Adipose tissue (tissue), 3 donors: Measurements from ENCODE around the gene C2orf80. TPM values are rescaled to one million over a fixed set of nuclear protein-coding genes. Genes with fewer than 3 reads are reported as not detected.

Source experiments
- polyA plus RNA-seq, 3 donors: library from polyadenylated mRNA; stranded (reverse); fragments of 200-250 nt; gene quantifications; one replicate each; pipeline ENCODE4 v1.2.3, GENCODE V29; 2013
- donor health status: healthy with polysubstance abuse.
- donor health status: Bipolar disorder and iron deficiency.
- donor health status: healthy.

Gene C2orf80
- polyA plus RNA-seq, 3 donors: not detected

Other genes starting within 250 kb of the C2orf80 start
- 1 to 10 TPM; 2.3 to 6.7 (median 5.8) TPM for gene PLEKHM3, start 164.5 kb downstream of the C2orf80 start, polyA plus RNA-seq
- not detected for gene CRYGD, start 65.5 kb downstream of the C2orf80 start, polyA plus RNA-seq
- not detected for gene CRYGC, start 60.2 kb downstream of the C2orf80 start, polyA plus RNA-seq
- not detected for gene CRYGB, start 43.9 kb downstream of the C2orf80 start, polyA plus RNA-seq
- not detected for gene CRYGA, start 26.4 kb downstream of the C2orf80 start, polyA plus RNA-seq
- gene IDH1, start 65.0 kb upstream of the C2orf80 start, polyA plus RNA-seq: 100 to 1,000 TPM in 1 of 3 donors, 10 to 100 TPM in 2; 39.8 to 110 (median 99.9) TPM
- gene PIKFYVE, start 76.2 kb upstream of the C2orf80 start, polyA plus RNA-seq: 1 to 10 TPM; 6.9 to 7.4 (median 7.2) TPM
- gene PTH2R, start 216.8 kb upstream of the C2orf80 start, polyA plus RNA-seq: under 1 TPM in 2 of 3 donors, not detected in 1; 0.03 to 0.45 TPM